H1 (cell line): ENCODE results near the gene HNRNPK. TPM values are rescaled to one million over a fixed set of nuclear protein-coding genes. Genes with fewer than 3 reads are reported as not detected.

Experiments
- CTCF ChIA-PET: fragments of 300-600 bp; sonication (Branson Sonifier 250); formaldehyde crosslinking; loops from one replicate; lab custom pipeline; 2021; ENCODE audit not compliant: partially characterized antibody; lab: Charles Lee
- POLR2A ChIA-PET: fragments of 300-600 bp; sonication (Branson Sonifier 250); formaldehyde crosslinking; loops from one replicate; lab custom pipeline; 2021; ENCODE audit warnings: inconsistent platforms; ENCODE audit not compliant: partially characterized antibody; lab: Charles Lee
- DNase-seq, 2 experiments: peaks; one replicate each; pipeline versions ENCODE4 v3.0.0 to v3.0.0-alpha.2; 2010 to 2022; ENCODE audit warnings: low spot score in 2 of 2, low read depth in 1 of 2, mixed read lengths in 1 of 2
- FAIRE-seq: peaks from 2 replicates; lab custom pipeline; 2011; peaks lifted over from hg19 to GRCh38; lab: Jason Lieb, UNC
- H2AFZ ChIP-seq: 2 replicates; pipeline ENCODE4 v1.8.1; 2012; ENCODE audit warnings: low read length, inconsistent platforms
- H2AK5ac ChIP-seq: 2 replicates; pipeline ENCODE4 v1.6.1; 2013; ENCODE audit warnings: low read depth, low read length
- H2BK120ac ChIP-seq: replicated peaks from 2 replicates; pipeline ENCODE3; 2013; ENCODE audit warnings: low read depth, low read length, inconsistent platforms
- H2BK12ac ChIP-seq: 2 replicates; pipeline ENCODE4 v1.6.1; 2013; ENCODE audit warnings: low read depth, low read length
- H2BK15ac ChIP-seq: 2 replicates; pipeline ENCODE4 v1.6.1; 2013; ENCODE audit warnings: low read length
- H2BK20ac ChIP-seq: 2 replicates; pipeline ENCODE4 v1.6.1; 2013; ENCODE audit warnings: low read length
- H2BK5ac ChIP-seq: 2 replicates; pipeline ENCODE4 v1.6.1; 2013; ENCODE audit warnings: low read depth, low read length
- H3K14ac ChIP-seq: 2 replicates; pipeline ENCODE4 v1.6.1; 2013; ENCODE audit warnings: inconsistent platforms; ENCODE audit not compliant: insufficient read length
- H3K18ac ChIP-seq: 2 replicates; pipeline ENCODE4 v1.6.1; 2013; ENCODE audit warnings: low read length; ENCODE audit errors: extremely low read depth
- H3K23ac ChIP-seq: 2 replicates; pipeline ENCODE4 v1.6.1; 2013; ENCODE audit warnings: inconsistent platforms; ENCODE audit not compliant: insufficient read length
- H3K23me2 ChIP-seq: 2 replicates; pipeline ENCODE4 v1.6.1; 2013; ENCODE audit warnings: low read depth, low read length
- H3K27ac ChIP-seq: 2 replicates; pipeline ENCODE4 v1.6.1; 2011; ENCODE audit warnings: low read depth, low read length, inconsistent platforms
- H3K27me3 ChIP-seq, 4 experiments: replicated peaks in 1 of 4; 1 replicate in 1 of 4; 2 replicates in 3 of 4; pipeline versions ENCODE4 v1.6.1 to v1.8.1; 2011 to 2013; ENCODE audit warnings: low read length in 3 of 4, mild to moderate bottlenecking in 3 of 4, inconsistent platforms in 2 of 4, mixed read lengths in 2 of 4, moderate library complexity in 1 of 4; ENCODE audit not compliant: control insufficient read depth in 3 of 4, insufficient read depth in 3 of 4; ENCODE audit errors: extremely low read depth in 1 of 4
- H3K36me3 ChIP-seq, 4 experiments: 2 replicates each; pipeline versions ENCODE4 v1.6.1 to v1.8.1; 2011 to 2013; ENCODE audit warnings: mild to moderate bottlenecking in 4 of 4, low read length in 3 of 4, moderate library complexity in 2 of 4, control low read depth in 1 of 4, inconsistent platforms in 1 of 4; ENCODE audit not compliant: insufficient read depth in 4 of 4, control insufficient read depth in 2 of 4
- H3K4ac ChIP-seq: replicated peaks from 2 replicates; pipeline ENCODE3; 2013; ENCODE audit warnings: low read length, low read depth, mixed read lengths, inconsistent platforms; ENCODE audit not compliant: insufficient read length
- H3K4me1 ChIP-seq, 4 experiments: replicated peaks in 1 of 4; 1 replicate in 1 of 4; 2 replicates in 3 of 4; pipeline versions ENCODE4 v1.6.1 to v1.8.1; 2011 to 2013; ENCODE audit warnings: low read length in 3 of 4, inconsistent platforms in 2 of 4, mixed read lengths in 1 of 4; ENCODE audit not compliant: insufficient read depth in 4 of 4, control insufficient read depth in 3 of 4
- H3K4me2 ChIP-seq, 2 experiments: 2 replicates each; pipeline versions ENCODE4 v1.6.1 to v1.8.1; 2011 to 2013; ENCODE audit warnings: low read depth in 2 of 2, low read length in 2 of 2, control low read depth in 1 of 2, inconsistent platforms in 1 of 2, mild to moderate bottlenecking in 1 of 2; ENCODE audit not compliant: insufficient read depth in 1 of 2
- H3K4me3 ChIP-seq, 4 experiments: fragments of 200-600, 300-600 bp in 1 of 4; sonication (generic), shearing (Covaris generic), sonication (Bioruptor Twin) in 1 of 4; 2 replicates each; pipeline versions ENCODE4 v1.5.1 to v1.8.1; 2011 to 2016; ENCODE audit warnings: low read length in 4 of 4, low read depth in 3 of 4, control low read depth in 2 of 4, inconsistent platforms in 2 of 4, mild to moderate bottlenecking in 2 of 4, mixed read lengths in 1 of 4, moderate library complexity in 1 of 4; ENCODE audit not compliant: insufficient read depth in 2 of 4; ENCODE audit errors: extremely low read depth in 1 of 4
- H3K56ac ChIP-seq: replicated peaks from 2 replicates; pipeline ENCODE3; 2013; ENCODE audit warnings: low read depth, mild to moderate bottlenecking, mixed read lengths, low read length, inconsistent platforms; ENCODE audit not compliant: insufficient read length
- H3K79me1 ChIP-seq: 2 replicates; pipeline ENCODE4 v1.6.1; 2013; ENCODE audit warnings: low read depth, low read length, control low read depth
- H3K79me2 ChIP-seq, 2 experiments: 2 replicates each; pipeline versions ENCODE4 v1.6.1 to v1.8.1; 2012 to 2013; ENCODE audit warnings: low read length in 2 of 2, mild to moderate bottlenecking in 2 of 2, inconsistent platforms in 1 of 2; ENCODE audit not compliant: insufficient read depth in 2 of 2, control insufficient read depth in 1 of 2
- H3K9ac ChIP-seq, 4 experiments: replicated peaks in 1 of 4; 1 replicate in 1 of 4; 2 replicates in 3 of 4; pipeline versions ENCODE4 v1.6.1 to v1.8.1; 2011 to 2013; ENCODE audit warnings: low read depth in 3 of 4, low read length in 3 of 4, control low read depth in 2 of 4, mild to moderate bottlenecking in 2 of 4, moderate library complexity in 2 of 4, inconsistent platforms in 1 of 4; ENCODE audit errors: extremely low read depth in 1 of 4
- H3K9me3 ChIP-seq, 2 experiments: 2 replicates each; pipeline versions ENCODE4 v1.6.1 to v1.8.1; 2012 to 2013; ENCODE audit warnings: mild to moderate bottlenecking in 2 of 2, moderate library complexity in 2 of 2, control low read depth in 1 of 2, inconsistent platforms in 1 of 2, low read depth in 1 of 2, low read length in 1 of 2, mixed read lengths in 1 of 2; ENCODE audit not compliant: insufficient read depth in 2 of 2
- H4K20me1 ChIP-seq, 2 experiments: replicated peaks in 1 of 2; 2 replicates each; pipeline versions ENCODE3 to v1.8.1; 2011 to 2013; ENCODE audit warnings: inconsistent platforms in 2 of 2, low read length in 2 of 2, mild to moderate bottlenecking in 1 of 2; ENCODE audit not compliant: insufficient read depth in 2 of 2, control insufficient read depth in 1 of 2
- H4K5ac ChIP-seq: 2 replicates; pipeline ENCODE4 v1.6.1; 2013; ENCODE audit warnings: low read length, low read depth, mixed read lengths, inconsistent platforms; ENCODE audit not compliant: insufficient read length
- H4K8ac ChIP-seq: 2 replicates; pipeline ENCODE4 v1.8.0; 2013; ENCODE audit warnings: mild to moderate bottlenecking, moderate library complexity, low read length, inconsistent platforms; ENCODE audit not compliant: insufficient read depth; ENCODE audit errors: extremely low read depth
- H4K91ac ChIP-seq: replicated peaks from 2 replicates; pipeline ENCODE3; 2013; ENCODE audit warnings: low read length, mixed read lengths, inconsistent platforms; ENCODE audit not compliant: insufficient read length
- ATF2 ChIP-seq: IDR thresholded peaks from 2 replicates; pipeline ENCODE4 v1.6.1; 2012; ENCODE audit warnings: low read length, inconsistent platforms
- BACH1 ChIP-seq: IDR thresholded peaks from 2 replicates; pipeline ENCODE4 v1.6.1; 2012; ENCODE audit warnings: low read length, improper control_type of control experiment
- BCL11A ChIP-seq, 2 experiments: IDR thresholded peaks; one replicate each; pipeline ENCODE4 v1.6.1; 2011; ENCODE audit warnings: low read depth in 2 of 2, low read length in 2 of 2, mild to moderate bottlenecking in 2 of 2
- CHD2 ChIP-seq: IDR thresholded peaks from 2 replicates; pipeline ENCODE4 v1.6.1; 2012; ENCODE audit warnings: low read length, improper control_type of control experiment
- E2F6 ChIP-seq: IDR thresholded peaks from 2 replicates; pipeline ENCODE4 v1.6.1; 2012; ENCODE audit warnings: inconsistent platforms
- EZH2 ChIP-seq: fragments of 200-600 bp; sonication (generic); IDR thresholded peaks from 2 replicates; pipeline ENCODE4 v1.7.1; 2012; ENCODE audit warnings: low read depth, mild to moderate bottlenecking, moderate library complexity, low read length, inconsistent platforms; ENCODE audit not compliant: severe bottlenecking
- JUND ChIP-seq: IDR thresholded peaks from 2 replicates; pipeline ENCODE4 v1.6.1; 2011; ENCODE audit warnings: mild to moderate bottlenecking, improper control_type of control experiment, low read length
- KDM1A ChIP-seq: fragments of 200-600, 300-600 bp; sonication (generic); IDR thresholded peaks from 2 replicates; pipeline ENCODE4 v1.7.1; 2016; ENCODE audit warnings: mild to moderate bottlenecking, low read length, borderline replicate concordance
- KDM5A ChIP-seq: fragments of 200-600 bp; IDR thresholded peaks from 2 replicates; pipeline ENCODE4 v1.7.1; 2012; ENCODE audit warnings: mild to moderate bottlenecking, low read length, inconsistent platforms, mixed read lengths
- MAX ChIP-seq: IDR thresholded peaks from 2 replicates; pipeline ENCODE4 v1.6.1; 2012; ENCODE audit warnings: inconsistent platforms
- TCF12 ChIP-seq: IDR thresholded peaks from 2 replicates; pipeline ENCODE4 v1.6.1; 2011; ENCODE audit warnings: low read depth, mild to moderate bottlenecking, low read length
- WGBS, 2 experiments: shearing (Covaris generic) in 1 of 2; methylation state at CpG; one replicate each; pipeline versions ENCODE4 v1.1.6 to v1.1.7; 2013 to 2015; ENCODE audit warnings: low lambda C conversion rate in 2 of 2, mixed read lengths in 2 of 2, inconsistent platforms in 1 of 2, low coverage in 1 of 2, missing lambda C conversion rate in 1 of 2; ENCODE audit not compliant: insufficient replicate concordance in 2 of 2, insufficient coverage in 1 of 2, insufficient read length in 1 of 2; ENCODE audit errors: extremely low coverage in 1 of 2, missing lambda C conversion rate in 1 of 2; 5-methylcytosine and 5-hydroxymethylcytosine counted together
- polyA plus RNA-seq, 7 experiments: library from polyadenylated mRNA; depleted of rRNA in 3 of 7; stranded (reverse) in 5 of 7; unstranded in 2 of 7; fragments of >200 nt in 5 of 7; fragments of 200-250 nt in 2 of 7; gene quantifications; 1 replicate in 5 of 7; 2 replicates in 1 of 7; 4 replicates in 1 of 7; pipeline versions ENCODE4 v1.2.1 to v1.2.3, GENCODE V29; 2011 to 2013; ENCODE audit warnings: missing spikeins in 2 of 7, mixed read lengths in 2 of 7
- total RNA-seq: library from RNA; stranded (reverse); fragmentation: NEBNext Ultra II Directional; extraction: Animal tissue kit (Norgen Biotek cat#: 25700); gene quantifications from 2 replicates; pipeline ENCODE4 v1.2.1, GENCODE V29; 2021

The HNRNPK gene
- total and polyA plus RNA-seq, 2 of the 8 experiments (the other 6 are each of a cell fraction or from before 2014, with no cell fraction given) = 414 to 887 TPM

GRCh38 chr9:83960991-83961390, 19.0 kb downstream of the HNRNPK start:
- no peak for FAIRE-seq
- H3K23me2 ChIP-seq = no peaks in the 10 kb centered on the region

More at GRCh38 chr9:83960991-83961390, 19.0 kb downstream of the HNRNPK start:
- H4K5ac ChIP-seq = no peak overlapping the region
- no peak overlapping the region for H3K4ac ChIP-seq
- no peak overlapping the region for H3K23ac ChIP-seq
- ChIA-PET CTCF (interaction anchor here (0.9 to 2.2 kb wide), 5 partner anchors 10 to 311 kb away, joined by 3 to 6 read pairs (median 3); no protein-coding TSS in a partner anchor), POLR2A (interaction anchor here (1.1 to 10.4 kb wide), 5 partner anchors 9 to 40 kb away, joined by 3 to 269 read pairs (median 8); partner anchors contain the start of genes HNRNPK, KIF27 and RMI1)
- H3K4me1 ChIP-seq = no peaks in the 10 kb centered on the region
- no peak overlapping the region for H4K8ac ChIP-seq
- no peak overlapping the region for H3K56ac ChIP-seq
- no peak for DNase-seq
- H3K36me3 ChIP-seq = no peaks in the 10 kb centered on the region
- no peak overlapping the region for H2BK12ac ChIP-seq
- TF ChIP-seq JUND (no peak), CHD2 (no peak), KDM1A (no peak), BCL11A (IDR thresholded peaks at IDR 0.05; ENCODE audit: low read depth in 2 of 2, low read length in 2 of 2) (no peak), KDM5A (no peak), E2F6 (no peak), MAX (no peak), ATF2 (no peak), TCF12 (no peak), EZH2 (no peak), BACH1 (no peak)
- no peak overlapping the region for H3K18ac ChIP-seq
- H3K4me3 ChIP-seq = no peak overlapping the region
- no peak overlapping the region for H3K14ac ChIP-seq
- H2BK20ac ChIP-seq = no peak overlapping the region
- H3K27me3 ChIP-seq = no peaks in the 10 kb centered on the region
- no peaks in the 10 kb centered on the region for H3K79me2 ChIP-seq
- no peak overlapping the region for H4K91ac ChIP-seq
- no peak overlapping the region for H2AK5ac ChIP-seq
- no peak overlapping the region for H2BK15ac ChIP-seq
- WGBS, 2 experiments = 89% methylated on average over 5 of the region's 5 CpGs; no CpG with 5 or more reads in 1 of the 2 experiments
- no peak overlapping the region for H2BK120ac ChIP-seq
- no peak overlapping the region for H2BK5ac ChIP-seq
- H3K79me1 ChIP-seq = no peaks in the 10 kb centered on the region
- H3K9me3 ChIP-seq = no peaks in the 10 kb centered on the region
- H2AFZ ChIP-seq = no peak overlapping the region
- no peak overlapping the region for H3K9ac ChIP-seq
- no peak overlapping the region for H3K4me2 ChIP-seq
- no peaks in the 10 kb centered on the region for H4K20me1 ChIP-seq
- no peak overlapping the region for H3K27ac ChIP-seq
